ENCODE results near the gene BPHL.

The BPHL gene

GRCh38 chr6:3079682-3080081 lies 38.8 kb upstream of the BPHL start:
- Histone ChIP-seq H3K4me1 (ENCODE audit: insufficient read depth, insufficient read length) (peaks cover 4% of the 10 kb centered on the region), H3K9me3 (ENCODE audit: insufficient read depth, low read length) (no peaks in the 10 kb centered on the region), H3K36me3 (ENCODE audit: insufficient read depth, insufficient read length, low read length) (peaks cover 64% of the 10 kb centered on the region), H3K9ac (ENCODE audit: insufficient read length, low read depth) (no peak overlapping the region), H3K4me3 (ENCODE audit: insufficient read length, low read depth) (no peak overlapping the region), H3K27me3 (ENCODE audit: insufficient read depth, insufficient read length) (no peaks in the 10 kb centered on the region)
- no peak for DNase-seq (ENCODE audit: low read depth, low spot score)
- TF ChIP-seq ZNF274 (IDR thresholded peaks at IDR 0.05; ENCODE audit: low read depth, low read length) (no peak), SUZ12 (IDR thresholded peaks at IDR 0.05; ENCODE audit: extremely low read depth, insufficient read depth, insufficient read length) (no peak), YY1 (IDR thresholded peaks at IDR 0.05; ENCODE audit: insufficient read depth, insufficient read length) (no peak)

GRCh38 chr6:3081960-3082359 lies 36.6 kb upstream of the BPHL start:
- H3K4me1 ChIP-seq (ENCODE audit: insufficient read depth, insufficient read length) = peaks cover 4% of the 10 kb centered on the region
- H3K4me3 ChIP-seq (ENCODE audit: insufficient read length, low read depth) = no peak overlapping the region
- H3K36me3 ChIP-seq (ENCODE audit: insufficient read depth, insufficient read length, low read length) = peaks cover 81% of the 10 kb centered on the region
- no peak for DNase-seq (ENCODE audit: low read depth, low spot score)
- no peaks in the 10 kb centered on the region for H3K27me3 ChIP-seq (ENCODE audit: insufficient read depth, insufficient read length)
- no peak overlapping the region for H3K9ac ChIP-seq (ENCODE audit: insufficient read length, low read depth)
- no peak for TF ChIP-seq YY1 (IDR thresholded peaks at IDR 0.05; ENCODE audit: insufficient read depth, insufficient read length)
- no peaks in the 10 kb centered on the region for H3K9me3 ChIP-seq (ENCODE audit: insufficient read depth, low read length)

DNA sequence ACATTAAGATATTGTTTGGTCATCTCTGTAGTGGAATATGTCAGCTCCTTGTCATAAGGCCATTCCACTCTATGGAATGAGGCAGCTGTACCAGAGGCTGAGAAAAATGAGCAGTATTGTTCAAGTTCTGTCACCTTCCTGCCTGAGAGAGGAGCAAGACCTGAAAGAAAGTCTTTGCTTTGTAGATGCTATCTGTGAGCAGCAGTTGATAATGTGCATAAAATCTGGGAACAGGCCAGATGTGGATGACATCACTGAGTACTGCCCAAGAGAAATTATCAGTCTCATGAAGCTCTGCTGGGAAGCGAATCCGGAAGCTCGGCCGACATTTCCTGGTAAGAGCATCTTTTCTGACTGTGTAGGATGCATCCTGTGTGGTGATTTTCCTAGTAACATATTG lies 33.4 kb upstream of the BPHL start:
- H3K9me3 ChIP-seq (ENCODE audit: insufficient read depth, low read length) = peaks cover 14% of the 10 kb centered on the region; the same call in 1 of the 2 replicates
- peaks cover 3% of the 10 kb centered on the region for H3K4me1 ChIP-seq (ENCODE audit: insufficient read depth, insufficient read length)
- H3K4me3 ChIP-seq (ENCODE audit: insufficient read length, low read depth) = no peak overlapping the region
- no peak for DNase-seq (ENCODE audit: low read depth, low spot score)
- no peak overlapping the region for H3K9ac ChIP-seq (ENCODE audit: insufficient read length, low read depth)
- no peaks in the 10 kb centered on the region for H3K27me3 ChIP-seq (ENCODE audit: insufficient read depth, insufficient read length)
- TF ChIP-seq SUZ12 (IDR thresholded peaks at IDR 0.05; ENCODE audit: extremely low read depth, insufficient read depth, insufficient read length) (no peak), ZNF274 (IDR thresholded peaks at IDR 0.05; ENCODE audit: low read depth, low read length) (no peak), YY1 (IDR thresholded peaks at IDR 0.05; ENCODE audit: insufficient read depth, insufficient read length) (no peak)
- H3K36me3 ChIP-seq (ENCODE audit: insufficient read depth, insufficient read length, low read length) = peaks cover 78% of the 10 kb centered on the region

DNA sequence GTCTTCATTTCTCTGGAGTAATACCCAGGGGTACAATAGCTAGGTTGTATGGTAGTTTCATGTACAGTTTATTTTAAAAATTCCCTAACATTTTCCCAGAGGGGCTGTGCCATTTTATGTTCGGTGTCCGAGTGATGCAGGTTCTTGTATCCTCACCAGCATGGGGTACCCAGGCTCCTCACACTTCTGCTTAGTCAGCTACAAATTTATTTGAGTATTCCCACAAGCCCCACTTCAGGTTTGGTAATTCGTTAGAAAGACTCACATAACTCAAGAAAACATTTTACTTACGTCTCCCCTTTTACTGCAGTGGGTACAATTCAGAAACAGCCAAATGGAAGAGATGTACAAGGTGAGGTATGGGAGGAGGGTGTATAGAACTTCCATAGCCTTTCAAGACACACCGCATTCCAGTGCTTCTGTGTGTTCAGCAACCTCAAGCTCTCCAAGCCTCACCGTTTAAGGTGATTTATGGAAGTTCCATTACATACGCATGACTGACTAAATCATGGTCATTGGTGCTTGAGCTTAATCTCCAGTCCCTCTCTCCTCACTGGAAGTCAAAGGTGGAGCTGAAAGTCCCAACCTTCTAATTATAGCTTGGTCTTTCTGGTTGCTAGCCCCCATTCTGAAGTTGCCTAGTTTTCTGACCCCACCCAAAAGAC lies 32.1 kb upstream of the BPHL start:
- peaks cover 21% of the 10 kb centered on the region; the same call in 1 of the 2 replicates for H3K9me3 ChIP-seq (ENCODE audit: insufficient read depth, low read length)
- H3K27me3 ChIP-seq (ENCODE audit: insufficient read depth, insufficient read length) = no peaks in the 10 kb centered on the region
- H3K4me1 ChIP-seq (ENCODE audit: insufficient read depth, insufficient read length) = peaks cover 3% of the 10 kb centered on the region
- H3K36me3 ChIP-seq (ENCODE audit: insufficient read depth, insufficient read length, low read length) = peaks cover 66% of the 10 kb centered on the region
- H3K9ac ChIP-seq (ENCODE audit: insufficient read length, low read depth) = no peak overlapping the region
- DNase-seq (ENCODE audit: low read depth, low spot score) = no peak
- no peak overlapping the region for H3K4me3 ChIP-seq (ENCODE audit: insufficient read length, low read depth)
- TF ChIP-seq ZNF274 (IDR thresholded peaks at IDR 0.05; ENCODE audit: low read depth, low read length) = no peak
- TF ChIP-seq SUZ12 (IDR thresholded peaks at IDR 0.05; ENCODE audit: extremely low read depth, insufficient read depth, insufficient read length) = no peak
- TF ChIP-seq YY1 (IDR thresholded peaks at IDR 0.05; ENCODE audit: insufficient read depth, insufficient read length) = no peak

DNA sequence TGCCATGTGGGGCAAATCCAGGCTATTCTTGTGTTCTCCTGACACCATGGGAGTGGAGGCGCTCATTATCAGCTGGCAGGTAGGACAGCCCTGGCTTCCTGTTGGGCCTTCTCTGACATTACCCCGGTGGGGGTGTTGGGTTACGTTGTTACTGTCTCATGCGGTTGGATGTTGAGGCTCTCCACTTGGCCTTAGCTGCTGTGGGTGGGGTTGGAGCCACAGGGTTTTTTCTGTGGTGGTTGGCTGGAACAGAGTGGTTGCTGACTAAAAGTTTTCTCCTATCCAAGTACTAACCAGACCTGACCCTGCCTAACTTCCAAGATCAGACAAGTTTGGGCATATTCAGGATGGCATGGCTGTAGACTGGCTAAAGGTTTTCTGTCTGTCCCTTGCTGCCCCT lies 30.1 kb upstream of the BPHL start:
- Histone ChIP-seq H3K4me1 (ENCODE audit: insufficient read depth, insufficient read length) (peaks cover 3% of the 10 kb centered on the region), H3K27me3 (ENCODE audit: insufficient read depth, insufficient read length) (no peaks in the 10 kb centered on the region), H3K9me3 (ENCODE audit: insufficient read depth, low read length) (peaks cover 21% of the 10 kb centered on the region; the same call in 1 of the 2 replicates), H3K4me3 (ENCODE audit: insufficient read length, low read depth) (no peak overlapping the region), H3K9ac (ENCODE audit: insufficient read length, low read depth) (no peak overlapping the region), H3K36me3 (ENCODE audit: insufficient read depth, insufficient read length, low read length) (peaks cover 49% of the 10 kb centered on the region)
- no peak for DNase-seq (ENCODE audit: low read depth, low spot score)
- no peak for TF ChIP-seq SUZ12 (IDR thresholded peaks at IDR 0.05; ENCODE audit: extremely low read depth, insufficient read depth, insufficient read length)
- no peak for TF ChIP-seq ZNF274 (IDR thresholded peaks at IDR 0.05; ENCODE audit: low read depth, low read length)
- no peak for TF ChIP-seq YY1 (IDR thresholded peaks at IDR 0.05; ENCODE audit: insufficient read depth, insufficient read length)

- Histone ChIP-seq H3K4me3 (ENCODE audit: insufficient read length, low read depth) (no peak overlapping the region), H3K27me3 (ENCODE audit: insufficient read depth, insufficient read length) (no peaks in the 10 kb centered on the region), H3K9ac (ENCODE audit: insufficient read length, low read depth) (no peak overlapping the region), H3K4me1 (ENCODE audit: insufficient read depth, insufficient read length) (peaks cover 3% of the 10 kb centered on the region), H3K9me3 (ENCODE audit: insufficient read depth, low read length) (peaks cover 23% of the 10 kb centered on the region; the same call in 1 of the 2 replicates), H3K36me3 (ENCODE audit: insufficient read depth, insufficient read length, low read length) (peaks cover 45% of the 10 kb centered on the region)
- TF ChIP-seq ZNF274 (IDR thresholded peaks at IDR 0.05; ENCODE audit: low read depth, low read length) (no peak), SUZ12 (IDR thresholded peaks at IDR 0.05; ENCODE audit: extremely low read depth, insufficient read depth, insufficient read length) (no peak), YY1 (IDR thresholded peaks at IDR 0.05; ENCODE audit: insufficient read depth, insufficient read length) (no peak)
- DNase-seq (ENCODE audit: low read depth, low spot score) = no peak
Measured at GRCh38 chr6:3088968-3089367, 29.5 kb upstream of the BPHL start.

GRCh38 chr6:3090013-3090412 lies 28.5 kb upstream of the BPHL start:
- no peak for TF ChIP-seq ZNF274 (IDR thresholded peaks at IDR 0.05; ENCODE audit: low read depth, low read length)
- no peak for TF ChIP-seq SUZ12 (IDR thresholded peaks at IDR 0.05; ENCODE audit: extremely low read depth, insufficient read depth, insufficient read length)
- TF ChIP-seq YY1 (IDR thresholded peaks at IDR 0.05; ENCODE audit: insufficient read depth, insufficient read length) = no peak
- Histone ChIP-seq H3K9ac (ENCODE audit: insufficient read length, low read depth) (no peak overlapping the region), H3K4me1 (ENCODE audit: insufficient read depth, insufficient read length) (peaks cover 3% of the 10 kb centered on the region), H3K27me3 (ENCODE audit: insufficient read depth, insufficient read length) (no peaks in the 10 kb centered on the region), H3K9me3 (ENCODE audit: insufficient read depth, low read length) (peaks cover 27% of the 10 kb centered on the region; the same call in 1 of the 2 replicates), H3K36me3 (ENCODE audit: insufficient read depth, insufficient read length, low read length) (peaks cover 46% of the 10 kb centered on the region), H3K4me3 (ENCODE audit: insufficient read length, low read depth) (no peak overlapping the region)
- DNase-seq (ENCODE audit: low read depth, low spot score) = no peak
